NCI-H345 treated with DMSO at 0.1 percent for 48 hours (cell line): ENCODE measurements around the gene OSBPL1A.
A peak's percentile ranks its signal among the peaks of the same experiment; 100 is the strongest.

Experiments
- DNase-seq: peaks from one replicate; lab custom pipeline; 2025; ENCODE audit not compliant: unreplicated experiment; lab: John Stamatoyannopoulos, UW

OSBPL1A gene

DNA sequence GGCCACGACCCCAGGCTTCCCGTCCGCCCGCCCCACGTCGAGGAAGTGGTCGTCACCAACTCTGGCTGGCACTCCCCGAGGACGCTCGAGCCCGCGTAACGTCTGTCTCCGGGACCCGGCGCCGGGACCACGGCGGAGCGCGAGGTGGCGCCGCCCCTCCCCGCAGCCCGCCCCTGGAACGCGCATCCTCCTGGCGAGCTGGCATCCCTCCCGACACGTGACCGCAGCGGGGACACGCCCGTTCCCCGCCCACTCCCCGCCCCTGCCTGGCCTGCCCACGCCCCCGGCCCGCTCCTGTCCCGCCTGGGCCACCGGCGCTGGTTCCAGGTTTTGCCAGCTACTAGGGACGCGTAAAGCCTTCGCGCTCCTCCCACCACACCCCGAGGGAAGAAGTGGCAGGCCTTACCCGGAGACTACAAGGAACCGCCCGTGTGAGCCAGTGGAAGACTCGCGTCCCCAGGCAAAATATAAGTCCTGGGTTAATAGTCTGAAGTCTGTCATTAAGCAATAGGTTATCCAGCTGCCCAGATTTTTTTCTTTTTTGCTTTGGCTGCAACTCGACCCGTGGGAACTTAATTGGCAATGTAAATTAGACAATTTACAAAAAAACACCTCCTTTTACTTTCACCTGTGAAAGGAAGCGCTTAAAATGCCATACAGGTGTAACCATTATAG, at the start of gene OSBPL1A:
Gene OSBPL1A, minus strand, starts transcription at position 131 of the 675 bp plus-strand sequence. CDS start 20,291 bp downstream, outside the sequence.
- peak; percentile 74 for DNase-seq

DNA sequence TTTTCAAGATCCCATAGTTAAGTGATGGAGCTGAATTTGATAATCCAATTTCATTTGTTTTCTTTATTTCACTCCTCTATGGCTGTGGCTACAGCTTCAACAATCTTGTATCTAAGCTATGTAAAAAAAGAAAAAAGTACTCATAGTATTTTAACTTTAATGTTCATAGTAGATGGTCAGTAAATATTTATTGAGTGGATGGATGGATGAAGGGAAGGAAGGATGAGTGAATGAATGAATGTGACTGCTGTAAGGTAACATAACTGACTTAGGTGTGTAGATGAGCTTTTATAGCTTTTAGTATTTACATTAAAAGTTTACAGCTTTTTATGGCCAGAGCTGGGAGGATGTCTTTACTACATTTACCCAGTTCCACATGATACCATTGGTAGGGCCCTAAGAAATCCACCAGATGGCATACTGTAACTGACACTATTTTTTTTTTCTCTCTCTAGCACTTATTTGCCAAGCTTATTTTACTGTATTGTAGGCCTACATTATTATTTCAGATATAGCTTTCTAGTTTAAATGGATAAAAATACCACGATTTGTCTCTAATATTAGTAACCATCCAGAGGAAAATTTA, 49.4 kb upstream of the OSBPL1A start:
- no peak for DNase-seq

DNA sequence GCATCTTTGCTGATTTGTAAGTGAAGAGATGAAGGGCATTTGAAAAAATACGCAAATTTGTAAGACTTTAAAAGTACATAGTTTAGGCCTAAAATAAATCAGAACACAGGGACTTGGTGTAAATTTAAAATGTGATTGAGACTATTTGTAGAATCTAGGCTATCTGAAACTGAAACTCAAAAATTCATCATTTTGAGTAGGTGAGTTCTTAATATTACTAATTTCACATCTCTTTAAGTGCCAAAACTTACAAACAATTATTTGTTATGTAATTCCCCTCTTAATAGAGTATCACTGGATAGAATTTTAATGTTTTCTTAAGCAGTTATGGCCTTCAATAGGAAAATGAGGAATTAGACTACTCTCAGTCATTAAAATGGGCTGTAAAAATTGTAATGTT, 48.8 kb upstream of the OSBPL1A start:
- no peak for DNase-seq

DNA sequence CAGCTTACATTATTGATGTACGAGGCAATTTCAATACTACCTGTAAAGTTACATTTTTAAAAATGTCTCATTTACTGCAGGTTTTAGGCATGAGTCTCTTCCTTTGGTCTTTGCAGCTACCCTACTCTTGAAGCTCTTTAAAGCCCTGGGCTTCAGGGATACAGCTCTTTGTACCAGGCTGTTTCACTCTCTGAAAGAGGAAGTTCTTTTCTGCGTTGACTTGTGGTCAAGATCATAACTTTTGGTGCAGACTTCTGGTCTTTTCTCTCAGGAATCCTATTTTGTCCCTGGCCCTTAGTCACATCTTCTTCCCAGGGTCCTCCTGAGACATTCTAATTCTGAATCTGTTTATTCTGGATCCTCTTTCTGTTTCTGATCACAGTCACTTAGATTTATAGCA, 46.2 kb upstream of the OSBPL1A start:
- DNase-seq, result no peak

DNA sequence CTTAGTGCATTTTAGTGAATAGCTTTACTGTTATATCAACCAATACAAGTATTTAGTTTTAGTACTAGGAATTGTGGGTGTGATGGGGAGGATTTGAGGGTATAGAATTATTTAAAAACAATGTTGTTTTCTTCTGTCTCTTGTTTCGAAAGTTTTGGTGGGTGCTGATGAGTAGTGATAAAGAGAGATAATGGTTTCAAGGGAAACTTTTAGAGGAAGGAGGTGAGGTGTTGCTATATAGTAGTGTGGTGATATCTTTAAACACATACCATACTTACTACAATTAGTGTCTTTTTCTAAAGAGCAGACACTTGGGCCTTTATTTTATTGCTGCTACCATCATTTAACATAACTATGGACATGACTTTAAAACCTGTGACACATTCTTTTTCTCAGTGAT, 39.3 kb upstream of the OSBPL1A start:
- no peak for DNase-seq

DNA sequence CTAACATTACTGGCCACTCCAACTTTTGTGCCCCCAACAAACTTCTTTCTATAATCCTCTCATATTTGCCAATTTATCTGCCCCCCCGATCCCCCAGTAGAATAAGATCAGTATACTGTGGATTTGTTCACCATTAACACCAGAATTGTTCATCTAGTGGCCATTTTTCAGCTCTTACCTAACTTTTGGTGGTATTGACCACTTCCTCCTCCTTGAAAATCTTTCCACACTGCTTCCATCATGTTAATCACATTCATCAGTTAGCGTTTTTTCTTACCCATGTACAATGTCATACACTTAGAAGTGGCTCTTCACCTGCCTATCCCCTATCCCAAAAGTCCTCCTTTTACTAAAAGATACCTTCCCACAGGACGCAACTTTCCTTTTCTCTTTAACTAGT, 35.0 kb upstream of the OSBPL1A start:
- no peak for DNase-seq

DNA sequence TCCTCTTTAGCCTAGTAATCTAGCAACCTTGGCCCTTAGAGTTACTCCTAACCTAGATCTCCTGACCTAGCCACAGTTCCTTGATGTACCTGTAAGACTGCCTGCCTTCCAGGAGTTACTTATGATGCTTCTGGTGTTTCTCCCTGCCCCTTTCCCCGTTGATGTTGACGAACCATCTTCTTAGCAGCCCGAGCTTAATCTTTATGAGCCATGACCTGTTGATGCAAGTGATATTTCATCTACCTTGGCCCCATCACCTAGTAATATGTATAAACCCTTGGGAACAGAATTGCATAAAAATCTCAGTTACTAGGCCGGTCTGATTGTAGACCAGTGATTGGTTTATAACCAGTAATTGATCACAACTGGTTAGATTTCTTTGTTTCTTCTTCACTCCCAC, 31.6 kb upstream of the OSBPL1A start:
- DNase-seq, result no peak

DNA sequence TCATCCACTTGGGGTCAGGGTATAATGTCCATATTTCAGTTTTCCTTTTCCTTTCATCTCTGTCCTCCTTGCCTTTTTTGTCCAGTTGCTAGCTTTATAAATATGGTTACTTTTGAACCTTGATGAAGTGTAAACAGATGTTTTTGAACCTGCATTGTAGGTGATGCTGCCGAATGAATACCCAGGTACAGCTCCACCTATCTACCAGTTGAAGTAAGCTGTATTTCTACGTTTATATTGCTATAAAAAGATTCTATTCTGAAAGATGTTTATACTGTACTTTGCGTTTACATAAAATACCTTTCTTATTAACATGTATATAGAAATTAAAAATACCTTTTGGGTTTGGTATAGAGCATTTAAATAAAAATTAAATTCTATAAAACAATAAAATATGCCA, 31.1 kb upstream of the OSBPL1A start:
- no peak for DNase-seq

DNA sequence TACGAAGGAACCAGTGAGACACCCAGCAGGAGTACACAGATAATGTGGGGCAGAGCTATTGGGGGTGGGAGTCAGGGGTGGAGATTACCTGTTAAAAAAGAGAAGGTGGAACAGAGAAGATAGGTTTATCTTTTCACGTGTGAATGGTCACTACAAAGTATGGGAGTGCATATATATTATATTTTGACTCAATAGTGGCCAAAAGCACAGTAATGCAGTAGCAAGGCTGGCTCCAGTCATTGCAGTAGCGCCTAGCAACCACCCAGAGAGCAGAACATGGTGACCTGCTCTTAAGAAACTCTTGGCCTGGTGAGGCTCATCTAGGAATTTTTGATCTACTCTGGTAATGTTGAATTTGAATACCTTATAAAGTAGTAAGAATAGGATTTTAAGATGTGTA, 29.9 kb upstream of the OSBPL1A start:
- DNase-seq, result no peak

DNA sequence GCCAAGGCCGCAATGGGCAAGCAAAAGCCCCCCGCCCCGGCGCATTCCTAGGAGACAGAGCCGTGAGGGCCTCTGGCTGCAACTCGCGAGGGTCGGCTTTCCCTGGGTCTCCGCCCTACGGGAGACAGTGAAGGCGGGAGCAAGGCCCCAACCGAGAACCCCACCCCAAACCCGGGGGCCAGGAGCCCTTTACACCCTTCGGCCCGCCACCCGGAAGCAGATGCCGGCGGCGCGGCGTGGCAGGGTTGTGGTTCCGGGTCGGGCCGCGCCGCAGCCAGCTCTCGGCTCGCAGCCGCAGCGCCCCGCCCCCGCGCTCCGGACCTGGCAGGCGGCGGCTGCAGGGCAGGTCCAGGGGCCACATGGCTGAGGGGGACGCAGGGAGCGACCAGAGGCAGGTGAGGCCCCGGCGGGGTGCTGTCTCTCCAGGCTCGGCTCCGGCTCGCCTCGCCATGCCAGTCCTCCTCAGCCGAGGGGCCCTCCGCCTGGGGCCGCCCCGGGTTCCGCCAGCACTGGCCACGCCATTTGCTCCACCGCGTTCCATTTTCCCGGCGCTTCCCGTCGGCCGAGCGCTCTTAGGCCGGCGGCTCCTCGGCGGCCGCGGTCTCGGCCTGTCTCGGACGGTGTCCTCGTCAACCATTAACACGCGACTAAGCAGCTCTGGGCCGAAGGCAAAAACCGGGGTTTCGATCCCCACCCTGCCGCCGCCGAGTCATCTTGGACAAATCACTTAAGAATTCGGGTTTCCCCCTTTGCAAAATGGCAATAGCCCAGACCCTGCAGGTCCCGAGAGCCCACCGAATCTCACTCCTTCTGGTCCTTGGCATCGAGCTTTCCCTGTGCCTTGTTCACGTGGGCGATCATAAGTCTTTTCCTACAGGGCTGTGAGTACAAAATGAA, 29.0 kb upstream of the OSBPL1A start, which contains the start of gene IMPACT:
Gene IMPACT, plus strand, starts transcription at position 273 of the 897 bp plus-strand sequence. Its CDS starts 87 bp downstream, at position 360.
- peak; percentile 67 for DNase-seq

DNA sequence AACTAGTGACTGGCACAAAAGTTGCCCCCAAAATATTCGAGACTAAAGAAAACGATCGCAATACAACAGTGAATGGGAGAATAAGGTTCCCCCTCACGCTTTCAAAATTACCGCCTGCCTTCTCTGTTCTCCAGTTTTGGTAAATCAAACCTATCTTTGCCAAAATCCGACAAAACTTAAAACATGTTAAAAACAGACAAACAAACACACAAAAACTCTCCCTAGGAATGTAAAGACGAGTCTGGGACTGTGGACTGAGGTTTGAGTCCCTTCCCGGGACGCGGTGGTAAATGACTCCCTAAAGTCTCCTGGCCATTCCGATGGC, 28.4 kb upstream of the OSBPL1A start:
- no peak for DNase-seq

DNA sequence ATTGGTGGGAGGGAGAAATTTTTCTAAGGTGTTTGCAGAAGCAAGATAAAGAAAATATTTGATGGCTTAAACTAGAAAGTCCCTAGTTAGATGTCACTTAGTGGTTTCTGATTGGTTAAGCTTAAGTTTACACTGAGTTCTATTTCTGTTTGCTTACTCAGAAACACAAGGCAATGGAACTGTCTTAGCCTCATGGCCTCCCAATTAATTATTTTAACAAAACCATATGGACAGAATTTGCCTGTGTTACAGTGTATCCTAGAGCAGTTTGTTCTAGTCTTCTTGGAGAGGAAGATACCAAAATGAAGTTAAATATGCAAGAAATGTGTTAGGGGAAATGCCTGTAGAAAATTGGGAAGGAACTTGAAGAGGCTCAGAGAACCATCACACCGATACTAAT, 24.2 kb upstream of the OSBPL1A start:
- DNase-seq, result no peak

DNA sequence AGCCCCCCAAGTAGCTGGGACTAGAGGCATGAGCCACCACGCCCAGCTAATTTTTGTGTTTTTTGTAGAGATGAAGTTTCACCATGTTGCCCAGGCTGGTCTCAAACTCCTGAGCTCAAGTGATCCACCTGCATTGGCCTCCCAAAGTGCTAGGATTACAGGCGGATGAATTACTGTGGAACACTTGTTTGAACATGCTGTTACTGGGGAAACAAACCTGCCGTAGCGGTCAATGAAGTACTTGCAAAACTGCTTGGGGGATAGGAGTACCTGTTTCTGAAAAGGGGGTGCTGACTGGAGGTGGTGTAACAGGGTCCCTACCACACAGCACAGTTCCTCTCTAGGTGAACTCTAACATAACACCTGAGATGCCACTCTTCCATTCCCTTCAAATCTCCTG, 22.9 kb upstream of the OSBPL1A start:
- no peak for DNase-seq

DNA sequence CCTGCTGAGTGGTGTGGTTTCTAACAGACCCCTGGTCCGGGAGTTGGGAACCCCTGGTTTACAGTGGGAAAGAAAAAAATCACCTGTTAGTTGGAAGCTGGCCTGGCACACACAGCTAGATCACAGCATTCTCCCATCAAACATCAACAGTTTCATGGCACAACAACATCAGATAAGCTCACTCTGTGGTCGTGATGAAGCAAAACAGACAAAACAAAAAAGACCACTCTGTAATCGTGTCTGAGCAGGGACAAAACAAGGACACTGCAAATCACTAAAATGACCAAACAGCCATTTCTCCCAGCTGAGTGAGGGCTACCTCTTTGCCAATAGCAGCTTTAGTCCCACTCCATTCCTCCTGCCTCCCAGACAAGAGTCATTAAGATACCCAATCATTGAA, 19.9 kb upstream of the OSBPL1A start:
- no peak for DNase-seq

DNA sequence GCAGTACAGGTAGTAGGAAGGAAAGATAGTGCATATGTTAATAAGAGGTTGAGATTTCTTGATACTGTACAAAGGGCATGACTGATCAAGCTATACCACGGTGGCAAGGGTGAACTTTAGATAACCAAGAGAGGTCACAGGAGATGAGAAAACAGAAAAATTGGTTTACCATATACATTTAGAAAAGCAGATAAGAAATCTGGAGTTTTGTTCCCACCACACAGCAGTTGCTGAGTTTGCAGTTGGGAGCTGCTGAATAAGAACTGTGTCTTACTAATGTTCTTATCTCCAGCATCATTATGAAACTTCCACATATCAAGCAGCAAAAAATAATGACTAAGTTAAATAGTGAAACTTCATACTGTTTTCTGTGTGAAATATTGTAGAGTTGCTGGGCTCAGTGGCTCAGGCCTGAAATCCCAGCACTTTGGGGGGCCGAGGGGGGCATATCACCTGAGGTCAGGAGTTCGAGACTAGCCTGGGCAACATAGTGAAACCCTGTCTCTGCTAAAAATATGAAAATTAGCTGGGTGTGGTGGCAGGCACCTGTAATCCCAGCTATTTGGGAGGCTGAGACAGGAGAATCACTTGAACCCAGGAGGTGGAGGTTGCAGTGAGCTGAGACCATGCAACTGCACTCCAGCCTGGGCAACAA, 16.9 kb upstream of the OSBPL1A start:
- no peak for DNase-seq

DNA sequence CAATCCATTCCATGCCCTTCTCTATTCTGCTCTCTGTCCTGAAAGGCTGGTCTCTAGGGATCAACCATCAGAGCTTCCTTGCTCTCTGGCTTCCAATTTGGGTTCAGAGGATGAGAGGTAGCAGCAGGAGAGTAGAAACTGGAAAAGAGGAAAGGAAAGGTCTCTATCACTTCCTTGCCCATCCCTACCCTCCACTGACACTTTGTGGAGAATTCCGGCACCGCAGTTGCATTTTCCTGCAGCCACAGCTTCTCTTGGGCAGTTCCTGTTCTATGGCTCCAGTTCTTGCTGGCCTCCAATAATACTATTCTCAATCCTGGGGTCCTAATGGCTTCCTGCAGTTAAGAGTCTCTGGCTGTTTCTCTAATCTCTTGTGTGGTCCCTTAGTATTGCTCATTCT, 15.5 kb upstream of the OSBPL1A start:
- DNase-seq, result no peak

DNA sequence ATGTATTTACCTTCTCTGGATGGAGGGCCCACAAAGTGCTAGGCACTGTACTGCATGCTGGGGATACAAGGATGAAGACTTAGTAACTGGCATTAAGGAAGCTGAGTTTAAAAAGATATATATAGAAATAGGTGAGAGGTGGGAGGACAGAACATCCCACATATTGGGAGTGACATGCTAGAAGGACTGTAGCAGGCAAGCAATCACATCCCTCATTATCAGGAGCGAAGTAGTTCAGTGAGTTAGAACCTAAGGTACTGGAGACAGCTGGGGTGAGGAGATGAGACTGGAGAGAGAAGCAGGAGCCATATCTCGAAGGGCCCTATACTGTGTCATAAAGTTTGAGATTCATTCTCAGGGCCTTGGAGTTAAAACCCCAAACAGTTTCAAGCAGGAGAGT, 10.9 kb upstream of the OSBPL1A start:
- DNase-seq, result no peak

DNA sequence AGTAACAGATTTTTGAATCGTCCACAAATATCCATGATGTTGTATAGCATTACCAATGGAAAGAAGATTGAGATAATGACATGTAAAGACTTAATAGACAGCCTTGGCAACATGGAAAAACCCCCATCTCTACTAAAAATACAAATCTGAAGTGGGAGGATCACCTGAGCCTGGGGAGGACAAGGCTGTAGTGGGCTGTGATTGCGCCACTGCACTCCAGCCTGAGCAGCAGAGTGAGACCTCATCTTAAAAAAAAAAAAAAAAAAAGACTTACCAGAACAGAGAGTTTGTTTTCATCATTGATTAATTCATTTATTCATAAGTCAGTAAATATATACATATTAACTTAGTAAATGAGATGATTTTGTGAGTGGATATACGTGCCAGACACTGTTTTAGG, 7.0 kb upstream of the OSBPL1A start:
- no peak for DNase-seq

DNA sequence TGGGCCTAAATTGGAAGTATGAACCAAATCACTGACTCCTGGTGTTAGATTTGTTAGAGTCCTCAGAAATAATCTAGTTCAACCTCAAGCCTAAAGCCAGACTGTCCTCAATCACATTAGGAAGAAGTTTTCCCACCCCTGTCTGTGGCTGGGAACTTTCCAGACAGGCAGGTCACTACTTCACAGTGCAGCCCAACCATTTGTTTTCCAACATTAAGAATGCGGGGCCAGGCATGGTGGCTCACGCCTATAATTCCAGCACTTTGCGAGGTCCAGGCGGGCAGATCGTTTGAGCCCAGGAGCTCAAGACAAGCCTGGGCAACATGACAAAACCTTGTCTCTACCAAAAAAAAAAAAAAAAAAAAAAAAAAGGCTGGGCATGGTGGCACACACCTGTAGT, 5.5 kb upstream of the OSBPL1A start:
- DNase-seq, result no peak

DNA sequence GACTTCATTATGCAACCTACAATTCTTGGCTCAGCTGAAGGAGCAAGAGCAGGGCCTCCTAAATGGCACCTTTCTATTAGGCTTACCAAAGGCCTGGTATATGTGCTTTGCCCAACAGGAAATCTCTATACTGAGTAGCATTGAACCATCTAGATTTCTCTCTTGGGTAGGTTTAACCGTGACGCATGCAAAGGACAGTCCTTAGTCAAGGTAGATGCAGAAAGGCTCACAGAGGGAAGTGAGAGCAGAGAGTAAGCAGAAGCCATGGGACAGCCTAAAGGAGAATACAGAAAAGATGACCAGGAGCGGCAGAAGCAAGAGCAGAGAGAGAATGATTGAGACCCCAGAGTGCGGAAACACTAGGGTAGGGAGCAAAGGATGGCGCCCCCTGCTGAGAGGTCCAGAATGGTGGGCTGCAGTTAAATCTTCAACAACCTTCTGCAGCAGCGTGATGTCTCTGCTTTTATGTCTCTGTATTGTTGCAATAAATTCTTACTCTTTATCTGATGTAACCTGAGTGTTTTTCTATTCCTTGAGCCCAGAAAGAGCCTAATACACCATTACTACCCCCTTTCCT, 4.7 kb upstream of the OSBPL1A start:
- no peak for DNase-seq

DNA sequence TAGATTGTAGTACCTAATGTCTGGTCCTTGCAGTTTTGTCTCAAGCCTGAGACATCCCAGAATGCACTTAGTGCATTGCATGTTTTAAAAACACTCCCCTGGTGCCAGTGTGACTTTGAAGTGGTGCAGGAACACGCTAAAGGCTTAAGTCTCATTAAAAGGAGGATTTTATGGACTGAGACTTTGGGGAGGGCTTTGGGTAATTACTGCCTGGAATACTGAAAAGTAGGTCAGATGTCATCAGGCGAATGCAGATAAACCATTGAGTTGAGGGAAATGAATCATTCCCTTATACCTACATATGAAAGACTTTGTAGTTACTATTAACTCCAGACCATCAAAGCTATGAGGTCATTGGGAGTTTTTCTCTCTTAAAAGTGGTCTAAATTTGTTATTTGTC, 3.0 kb upstream of the OSBPL1A start:
- DNase-seq, result no peak
